Mucosa of descending colon (tissue), 3 donors: ENCODE results near the gene EEF1A2. TPM values are rescaled to one million over a fixed set of nuclear protein-coding genes. Genes with fewer than 3 reads are reported as not detected.
A peak's percentile ranks its signal among the peaks of the same experiment; 100 is the strongest.

Experiments used
- ATAC-seq: fragments of 200-7000 bp; cut with Tn5 transposase; one replicate; pipeline ENCODE4 v1.9.1; 2020; ENCODE audit warnings: mild to moderate bottlenecking, moderate library complexity
- DNase-seq, 3 donors: peaks; one replicate each; pipeline ENCODE4 v3.0.0-alpha.2; 2020
- H3K36me3 ChIP-seq: fragments of 200-600 bp; one replicate; pipeline ENCODE4 v1.8.0; 2021; ENCODE audit warnings: low read depth, mild to moderate bottlenecking
- H3K4me1 ChIP-seq: fragments of 200-600 bp; one replicate; pipeline ENCODE4 v1.8.0; 2021; ENCODE audit warnings: low read depth, mild to moderate bottlenecking
- H3K4me3 ChIP-seq: fragments of 200-600 bp; one replicate; pipeline ENCODE4 v1.8.0; 2021; ENCODE audit warnings: mild to moderate bottlenecking
- H3K9me3 ChIP-seq: fragments of 200-600 bp; one replicate; pipeline ENCODE4 v1.8.0; 2021; ENCODE audit warnings: mild to moderate bottlenecking
- CTCF ChIP-seq: fragments of 200-600 bp; IDR thresholded peaks from one replicate; pipeline ENCODE4 v1.8.0; 2022; ENCODE audit warnings: antibody characterized with exemption, mild to moderate bottlenecking
- intact Hi-C, 2 donors: fragments of 100-400 bp; cut with DNase I in 1 of 2; cut with micrococcal nuclease in 1 of 2; formaldehyde crosslinking; loops; one replicate each; pipeline versions ENCODE4 v1.11.0 to v1.11.1; 2022; cut with DNase I, micrococcal nuclease
- total RNA-seq, 3 donors: library from RNA; stranded (reverse); fragmentation: NEBNext Ultra II Directional in 2 of 3; extraction: Animal tissue kit (Norgen Biotek cat#: 25700) in 2 of 3; gene quantifications; one replicate each; pipeline versions ENCODE4 v1.2.1 to v1.2.4, GENCODE V29; 2021 to 2023
- donor health status: DM: no; HTN: no; CAD: no; lungs with moderate emphysema.
- donor health status: DM: no; HTN: no; CAD: no.
- donor health status: DM: no; HTN: yes; CAD: no.

EEF1A2 gene
- total RNA-seq, 3 donors from 2014 or later, result 1.3 to 15.0 (median 2.7) TPM

- Histone ChIP-seq H3K36me3 (no peaks in the 10 kb centered on the region), H3K4me1 (no peaks in the 10 kb centered on the region), H3K4me3 (no peak overlapping the region), H3K9me3 (no peaks in the 10 kb centered on the region)
- ATAC-seq (no peak), DNase-seq (no peak)
- TF ChIP-seq CTCF, result no peak
- intact Hi-C loops, result no loop called here
Observed at GRCh38 chr20:63443606-63444395, 55.1 kb downstream of the EEF1A2 start.

GRCh38 chr20:63442100-63442493, 56.8 kb downstream of the EEF1A2 start:
- intact Hi-C loops, result no loop called here
- no peaks in the 10 kb centered on the region for H3K36me3 ChIP-seq
- peak in 2 of 3 donors; percentile 63 to 73 for DNase-seq
- H3K9me3 ChIP-seq, result no peaks in the 10 kb centered on the region
- no peaks in the 10 kb centered on the region for H3K4me1 ChIP-seq
- no peak overlapping the region for H3K4me3 ChIP-seq
- peak; percentile 77 for ATAC-seq
- TF ChIP-seq CTCF, result no peak

GRCh38 chr20:63441136-63442099, 57.5 kb downstream of the EEF1A2 start:
- intact Hi-C loops, result no loop called here
- no peak for ATAC-seq
- no peak for TF ChIP-seq CTCF
- Histone ChIP-seq H3K9me3 (no peaks in the 10 kb centered on the region), H3K36me3 (no peaks in the 10 kb centered on the region), H3K4me1 (no peaks in the 10 kb centered on the region), H3K4me3 (no peak overlapping the region)
- DNase-seq, result no peak

- no peak for TF ChIP-seq CTCF
- ATAC-seq, result no peak
- no peaks in the 10 kb centered on the region for H3K4me1 ChIP-seq
- H3K4me3 ChIP-seq, result no peak overlapping the region
- intact Hi-C loops, result no loop called here
- no peaks in the 10 kb centered on the region for H3K9me3 ChIP-seq
- DNase-seq, result no peak
- H3K36me3 ChIP-seq, result no peaks in the 10 kb centered on the region
Observed at GRCh38 chr20:63440366-63440955, 58.4 kb downstream of the EEF1A2 start.

- DNase-seq, result no peak
- no peak for TF ChIP-seq CTCF
- Histone ChIP-seq H3K4me3 (no peak overlapping the region), H3K4me1 (no peaks in the 10 kb centered on the region), H3K9me3 (no peaks in the 10 kb centered on the region), H3K36me3 (no peaks in the 10 kb centered on the region)
- no peak for ATAC-seq
- intact Hi-C loops, result no loop called here
Observed at GRCh38 chr20:63439866-63440265, 59.0 kb downstream of the EEF1A2 start.
